Nasal cavity respiratory epithelium epithelial cell of viscerocranial mucosa (primary cell): ENCODE measurements around the gene PLPP1. TPM values are rescaled to one million over a fixed set of nuclear protein-coding genes. Genes with fewer than 3 reads are reported as not detected.

Source experiments
- total RNA-seq: library from RNA; depleted of rRNA; stranded (reverse); fragments of >200 nt; gene quantifications from 2 replicates; pipeline ENCODE4 v1.2.3, GENCODE V29; 2014

The PLPP1 gene
- 20.8 and 21.7 TPM in 2 replicates for total RNA-seq

GRCh38 chr5:55534436-55535198 is at the start of gene PLPP1:
TSS of gene PLPP1 (minus strand) at chr5:55534964. CDS start at chr5:55534629, 335 bp downstream.

Other genes with a start within 250 kb of the PLPP1 start
- 23.9 and 30.7 TPM in 2 replicates for gene DHX29, start 227.3 kb downstream of the PLPP1 start, total RNA-seq
- 110 and 125 TPM in 2 replicates for gene MTREX, start 227.0 kb downstream of the PLPP1 start, total RNA-seq
- 33.2 and 56.8 TPM in 2 replicates for gene SLC38A9, start 177.4 kb upstream of the PLPP1 start, total RNA-seq
- gene DDX4, start 203.1 kb upstream of the PLPP1 start, total RNA-seq = under 0.01 TPM in 1 of 2 replicates, not detected in the other